Measurements from ENCODE around the gene CDH2.

CDH2 gene

GRCh38 chr18:27994571-27994970 lies 182.4 kb downstream of the CDH2 start:
- DNase-seq (ENCODE audit: low spot score): no peak

- DNase-seq (ENCODE audit: low spot score): no peak
Measured at GRCh38 chr18:27991391-27991790, 185.5 kb downstream of the CDH2 start.

GRCh38 chr18:27985832-27986231 lies 191.1 kb downstream of the CDH2 start:
- no peak for DNase-seq (ENCODE audit: low spot score)

- no peak for DNase-seq (ENCODE audit: low spot score)
Measured at GRCh38 chr18:27983780-27984179, 193.2 kb downstream of the CDH2 start.

- DNase-seq (ENCODE audit: low spot score): no peak
Measured at GRCh38 chr18:27976806-27977408, 200.0 kb downstream of the CDH2 start.

GRCh38 chr18:27970321-27970720 lies 206.6 kb downstream of the CDH2 start:
- DNase-seq (ENCODE audit: low spot score): no peak

- DNase-seq (ENCODE audit: low spot score): no peak
Measured at GRCh38 chr18:27969206-27969605, 207.7 kb downstream of the CDH2 start.

- DNase-seq (ENCODE audit: low spot score): no peak
Measured at GRCh38 chr18:27967913-27968824, 208.8 kb downstream of the CDH2 start.

- no peak for DNase-seq (ENCODE audit: low spot score)
Measured at GRCh38 chr18:27966881-27967280, 210.0 kb downstream of the CDH2 start.

GRCh38 chr18:27964811-27965210 lies 212.1 kb downstream of the CDH2 start:
- DNase-seq (ENCODE audit: low spot score): no peak

- no peak for DNase-seq (ENCODE audit: low spot score)
Measured at GRCh38 chr18:27959101-27959500, 217.8 kb downstream of the CDH2 start.

GRCh38 chr18:27956001-27956640 lies 220.8 kb downstream of the CDH2 start:
- DNase-seq (ENCODE audit: low spot score): no peak

GRCh38 chr18:27954226-27954625 lies 222.7 kb downstream of the CDH2 start:
- peak; percentile 35 for DNase-seq (ENCODE audit: low spot score)

GRCh38 chr18:27952741-27953140 lies 224.2 kb downstream of the CDH2 start:
- no peak for DNase-seq (ENCODE audit: low spot score)

- DNase-seq (ENCODE audit: low spot score): no peak
Measured at GRCh38 chr18:27950648-27951228, 226.2 kb downstream of the CDH2 start.

- no peak for DNase-seq (ENCODE audit: low spot score)
Measured at GRCh38 chr18:27948986-27949385, 227.9 kb downstream of the CDH2 start.

GRCh38 chr18:27942706-27943105 lies 234.2 kb downstream of the CDH2 start:
- no peak for DNase-seq (ENCODE audit: low spot score)

GRCh38 chr18:27931535-27931934 lies 245.4 kb downstream of the CDH2 start:
- no peak for DNase-seq (ENCODE audit: low spot score)

GRCh38 chr18:27922780-27923179 lies 254.2 kb downstream of the CDH2 start:
- no peak for DNase-seq (ENCODE audit: low spot score)

GRCh38 chr18:27921904-27922751 lies 254.8 kb downstream of the CDH2 start:
- DNase-seq (ENCODE audit: low spot score): peak; percentile 20

- DNase-seq (ENCODE audit: low spot score): no peak
Measured at GRCh38 chr18:27921392-27921791, 255.5 kb downstream of the CDH2 start.

- no peak for DNase-seq (ENCODE audit: low spot score)
Measured at GRCh38 chr18:27920836-27921235, 256.1 kb downstream of the CDH2 start.

Measured in AG08396 (cell line).